HepG2 (cell line): ENCODE measurements around the gene MADCAM1. TPM values are rescaled to one million over a fixed set of nuclear protein-coding genes. Genes with fewer than 3 reads are reported as not detected.

Source experiments
- ADNP ChIP-seq: sonication (generic); formaldehyde crosslinking; IDR thresholded peaks from 2 replicates; pipeline ENCODE4 v1.4.0; 2020; ENCODE audit warnings: missing genetic modification reagents
- ARNT2 ChIP-seq: sonication (generic); formaldehyde crosslinking; IDR thresholded peaks from 2 replicates; pipeline ENCODE4 v1.8.0; 2022; ENCODE audit warnings: mild to moderate bottlenecking, low read depth, missing genetic modification reagents, moderate library complexity
- DZIP1 ChIP-seq: sonication (generic); formaldehyde crosslinking; IDR thresholded peaks from 2 replicates; pipeline ENCODE4 v1.5.0; 2020; ENCODE audit warnings: mild to moderate bottlenecking, missing genetic modification reagents
- HNF4A ChIP-seq: sonication (generic); formaldehyde crosslinking; IDR thresholded peaks from 2 replicates; pipeline ENCODE4 v1.4.0; 2020; ENCODE audit warnings: missing genetic modification reagents
- KDM1A ChIP-seq: IDR thresholded peaks from 2 replicates; pipeline ENCODE4 v1.6.1; 2016; ENCODE audit warnings: missing compliant biosample characterization
- MAFK ChIP-seq, 2 experiments: IDR thresholded peaks in 1 of 2; conservative IDR thresholded peaks in 1 of 2; 2 replicates each; pipeline ENCODE4 v1.6.1; 2011; ENCODE audit warnings: improper control_type of control experiment in 2 of 2, low read length in 2 of 2
- MLLT10 ChIP-seq: sonication (generic); formaldehyde crosslinking; IDR thresholded peaks from 2 replicates; pipeline ENCODE4 v1.4.0; 2020; ENCODE audit warnings: missing genetic modification reagents
- MXD3 ChIP-seq: IDR thresholded peaks from 2 replicates; pipeline ENCODE4 v1.6.1; 2016; ENCODE audit warnings: mild to moderate bottlenecking, missing biosample characterization, missing genetic modification reagents
- TGIF2 ChIP-seq: IDR thresholded peaks from 2 replicates; pipeline ENCODE4 v1.6.1; 2016; ENCODE audit warnings: control low read depth, missing compliant biosample characterization
- YY1 ChIP-seq: IDR thresholded peaks from 2 replicates; pipeline ENCODE4 v1.6.1; 2011; ENCODE audit warnings: low read length, low read depth, moderate library complexity, mild to moderate bottlenecking; ENCODE audit not compliant: insufficient read depth, insufficient replicate concordance
- ZBTB38 ChIP-seq: sonication (generic); formaldehyde crosslinking; IDR thresholded peaks from 2 replicates; pipeline ENCODE4 v1.5.1; 2020; ENCODE audit warnings: mild to moderate bottlenecking, missing genetic modification reagents
- ZBTB39 ChIP-seq: sonication (generic); formaldehyde crosslinking; IDR thresholded peaks from 2 replicates; pipeline ENCODE4 v1.5.0; 2020; ENCODE audit warnings: missing genetic modification reagents
- ZFY ChIP-seq: sonication (generic); formaldehyde crosslinking; IDR thresholded peaks from 2 replicates; pipeline ENCODE4 v1.4.0; 2020; ENCODE audit warnings: missing genetic modification reagents
- ZGPAT ChIP-seq: IDR thresholded peaks from 2 replicates; pipeline ENCODE4 v1.6.1; 2016; ENCODE audit warnings: mild to moderate bottlenecking
- ZNF333 ChIP-seq: sonication (generic); formaldehyde crosslinking; IDR thresholded peaks from 2 replicates; pipeline ENCODE4 v1.4.0; 2020; ENCODE audit warnings: mild to moderate bottlenecking, missing genetic modification reagents, borderline replicate concordance
- ZNF337 ChIP-seq: sonication (generic); formaldehyde crosslinking; IDR thresholded peaks from 2 replicates; pipeline ENCODE4 v1.5.1; 2020; ENCODE audit warnings: missing genetic modification reagents, low read depth, mild to moderate bottlenecking, borderline replicate concordance
- ZNF780A ChIP-seq: sonication (generic); formaldehyde crosslinking; IDR thresholded peaks from 2 replicates; pipeline ENCODE4 v1.8.0; 2022; ENCODE audit warnings: mild to moderate bottlenecking, missing genetic modification reagents, moderate library complexity
- ZNF883 ChIP-seq: sonication (generic); formaldehyde crosslinking; IDR thresholded peaks from 2 replicates; pipeline ENCODE4 v1.5.1; 2020; ENCODE audit warnings: mild to moderate bottlenecking, missing genetic modification reagents; ENCODE audit errors: not compliant biosample characterization
- polyA plus RNA-seq, 8 experiments: library from polyadenylated mRNA; depleted of rRNA in 3 of 8; stranded (reverse) in 7 of 8; unstranded in 1 of 8; fragments of >200 nt; fragmentation: Illumina TruSeq in 4 of 8; extraction: Trizol in 4 of 8; gene quantifications; 2 replicates each; pipeline versions ENCODE4 v1.2.1 to v1.2.3, GENCODE V29; 2011 to 2016; ENCODE audit warnings: low read depth in 4 of 8, missing spikeins in 1 of 8, mixed read lengths in 1 of 8; ENCODE audit not compliant: insufficient read depth in 1 of 8
- total RNA-seq, 5 experiments: library from RNA; depleted of rRNA; stranded (reverse); fragments of >200 nt; fragmentation: Illumina TruSeq; extraction: Trizol; gene quantifications; 2 replicates each; pipeline ENCODE4 v1.2.3, GENCODE V29; 2016; ENCODE audit warnings: low read depth in 1 of 5
- TF ChIP-seq, protein P1 (sequence below): sonication (generic); formaldehyde crosslinking; IDR thresholded peaks from 2 replicates; pipeline ENCODE4 v1.5.1; 2020; ENCODE audit warnings: mild to moderate bottlenecking, missing genetic modification reagents, borderline replicate concordance
- TF ChIP-seq, protein P2 (sequence below): sonication (generic); formaldehyde crosslinking; IDR thresholded peaks from 2 replicates; pipeline ENCODE4 v1.4.0; 2020; ENCODE audit warnings: missing genetic modification reagents

MADCAM1 gene
- total and polyA plus RNA-seq, 2 of the 13 experiments (the other 11 are each of a cell fraction or from before 2014, with no cell fraction given): 0.29 to 0.33 TPM

DNA sequence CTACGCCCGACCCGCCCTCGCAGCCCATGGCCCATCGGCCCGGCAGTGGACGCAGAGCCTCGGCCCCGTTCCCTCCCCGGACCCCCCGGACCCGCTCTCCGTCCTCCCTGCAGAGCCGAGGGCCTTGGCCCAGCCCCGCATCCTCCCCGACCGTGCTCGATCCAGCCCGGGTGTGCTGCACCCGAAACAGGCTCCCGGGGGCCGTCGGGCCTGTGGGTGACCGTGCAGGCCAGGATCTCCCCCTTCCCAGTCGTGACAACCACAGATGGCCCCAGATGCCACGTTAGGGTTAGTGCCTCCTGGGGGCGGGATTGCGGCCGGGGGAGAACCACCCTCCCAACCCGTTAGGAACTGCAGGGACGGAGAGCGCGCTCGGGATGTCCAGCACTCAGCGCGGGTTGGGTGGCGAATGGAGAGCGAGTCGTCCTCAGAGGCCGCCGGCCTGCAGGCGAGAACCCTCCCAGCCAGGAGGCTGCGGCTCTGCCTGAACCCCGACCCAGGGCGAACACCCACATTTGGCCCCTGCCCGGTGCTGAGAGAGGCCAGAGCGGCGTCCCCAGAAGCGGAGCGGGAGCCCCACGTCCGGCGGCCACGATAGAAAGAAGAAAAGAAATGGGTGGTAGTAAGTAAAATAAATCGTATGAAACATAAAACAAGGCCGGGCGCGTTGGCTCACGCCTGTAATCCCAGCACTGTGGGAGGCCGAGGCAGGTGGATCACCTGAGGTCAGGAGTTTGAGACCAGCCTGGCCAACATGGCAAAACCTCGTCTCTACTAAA, 6.7 kb upstream of the MADCAM1 start (continued):
- TF ChIP-seq, protein P1, sequence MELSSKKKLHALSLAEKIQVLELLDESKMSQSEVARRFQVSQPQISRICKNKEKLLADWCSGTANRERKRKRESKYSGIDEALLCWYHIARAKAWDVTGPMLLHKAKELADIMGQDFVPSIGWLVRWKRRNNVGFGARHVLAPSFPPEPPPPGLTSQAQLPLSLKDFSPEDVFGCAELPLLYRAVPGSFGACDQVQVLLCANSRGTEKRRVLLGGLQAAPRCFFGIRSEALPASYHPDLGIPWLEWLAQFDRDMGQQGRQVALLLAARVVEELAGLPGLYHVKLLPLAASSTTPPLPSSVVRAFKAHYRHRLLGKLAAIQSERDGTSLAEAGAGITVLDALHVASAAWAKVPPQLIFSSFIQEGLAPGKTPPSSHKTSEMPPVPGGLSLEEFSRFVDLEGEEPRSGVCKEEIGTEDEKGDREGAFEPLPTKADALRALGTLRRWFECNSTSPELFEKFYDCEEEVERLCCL: peak; percentile 64; the same call in 1 of the 2 replicates
- TF ChIP-seq TGIF2 (CRISPR knock-in tag) (no peak), ZGPAT (CRISPR knock-in tag) (no peak), ZBTB39 (CRISPR knock-in tag) (peak; percentile 32; the same call in 1 of the 2 replicates), MAFK (conservative IDR thresholded peaks at IDR 0.05 in 1 of 2, IDR thresholded peaks at IDR 0.05 in 1 of 2; ENCODE audit: low read length in 2 of 2) (no peak), ZFY (CRISPR knock-in tag) (peak; percentile 35; the same call in 1 of the 2 replicates), ZNF780A (0 out of 2 replicates have a peak, but pooled peaks have one; percentile 74), MLLT10 (CRISPR knock-in tag) (peak; percentile 80; the same call in 1 of the 2 replicates), ZNF333 (CRISPR knock-in tag) (no peak), ADNP (CRISPR knock-in tag) (0 out of 2 replicates have a peak, but pooled peaks have one; percentile 14), ZBTB38 (CRISPR knock-in tag) (peak; percentile 16; the same call in 1 of the 2 replicates), ZNF337 (peak; percentile 42; the same call in 1 of the 2 replicates), ARNT2 (CRISPR knock-in tag) (peak; percentile 3; the same call in 1 of the 2 replicates), KDM1A (CRISPR knock-in tag) (no peak), MXD3 (CRISPR knock-in tag) (no peak), DZIP1 (CRISPR knock-in tag) (0 out of 2 replicates have a peak, but pooled peaks have one; percentile 18), ZNF883 (no peak), HNF4A (CRISPR knock-in tag) (no peak), YY1 (no peak)
- TF ChIP-seq, protein P2, sequence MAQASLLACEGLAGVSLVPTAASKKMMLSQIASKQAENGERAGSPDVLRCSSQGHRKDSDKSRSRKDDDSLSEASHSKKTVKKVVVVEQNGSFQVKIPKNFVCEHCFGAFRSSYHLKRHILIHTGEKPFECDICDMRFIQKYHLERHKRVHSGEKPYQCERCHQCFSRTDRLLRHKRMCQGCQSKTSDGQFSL (CRISPR knock-in tag): no peak
